SK-N-SH (cell line): Measurements from ENCODE around the gene DNAJC15. TPM values are rescaled to one million over a fixed set of nuclear protein-coding genes. Genes with fewer than 3 reads are reported as not detected.

ENCODE experiments used
- CTCF ChIA-PET: fragments of 300-600, 350-600 bp; formaldehyde crosslinking; extraction: SDS; loops from one replicate; lab custom pipeline; 2021; lab: Yijun Ruan, JAX
- POLR2A ChIA-PET: fragments of 350-600 bp; sonication (Branson Sonifier 250); formaldehyde crosslinking; extraction: SDS; loops from one replicate; lab custom pipeline; 2020; ENCODE audit warnings: antibody characterized with exemption, inconsistent platforms; lab: Yijun Ruan, JAX
- DNase-seq: peaks from one replicate; pipeline ENCODE4 v3.0.0; 2012
- H2AFZ ChIP-seq: fragments of 200-600 bp; sonication (generic); 2 replicates; pipeline ENCODE4 v1.8.1; 2016; ENCODE audit warnings: antibody characterized with exemption, mild to moderate bottlenecking, low read depth
- H3F3A ChIP-seq: fragments of 200-600 bp; sonication (generic); replicated peaks from 2 replicates; pipeline ENCODE3; 2016; ENCODE audit warnings: antibody characterized with exemption, mild to moderate bottlenecking; ENCODE audit not compliant: insufficient read depth
- H3K27ac ChIP-seq, 2 experiments: fragments of 200-500 bp in 1 of 2; fragments of 200-600 bp in 1 of 2; sonication (Bioruptor generic) in 1 of 2; sonication (generic), shearing (Covaris generic) in 1 of 2; 2 replicates each; pipeline versions ENCODE4 v1.5.1 to v1.6.1; 2014 to 2016; ENCODE audit warnings: low read depth in 2 of 2, inconsistent platforms in 1 of 2, low read length in 1 of 2, mild to moderate bottlenecking in 1 of 2, mixed read lengths in 1 of 2
- H3K27me3 ChIP-seq: fragments of 200-600 bp; sonication (generic), shearing (Covaris generic); 2 replicates; pipeline ENCODE4 v1.6.1; 2016; ENCODE audit warnings: mixed run types; ENCODE audit not compliant: insufficient read depth
- H3K36me3 ChIP-seq, 2 experiments: fragments of 200-500 bp in 1 of 2; fragments of 200-600 bp in 1 of 2; sonication (Bioruptor generic) in 1 of 2; sonication (generic) in 1 of 2; replicated peaks in 1 of 2; 2 replicates each; pipeline versions ENCODE3 to v1.5.1; 2014 to 2016; ENCODE audit warnings: low read length in 1 of 2, mild to moderate bottlenecking in 1 of 2; ENCODE audit not compliant: insufficient read depth in 2 of 2, control insufficient read depth in 1 of 2
- H3K4me1 ChIP-seq, 2 experiments: fragments of 200-500 bp in 1 of 2; fragments of 200-600 bp in 1 of 2; sonication (Bioruptor generic) in 1 of 2; sonication (generic), shearing (Covaris generic) in 1 of 2; 2 replicates each; pipeline versions ENCODE4 v1.5.1 to v1.6.1; 2014 to 2016; ENCODE audit warnings: low read depth in 1 of 2, low read length in 1 of 2, mixed run types in 1 of 2; ENCODE audit not compliant: insufficient read depth in 2 of 2, control insufficient read depth in 1 of 2
- H3K4me2 ChIP-seq: fragments of 200-600 bp; sonication (generic), shearing (Covaris generic); 2 replicates; pipeline ENCODE4 v1.6.1; 2017; ENCODE audit warnings: mixed run types
- H3K4me3 ChIP-seq, 2 experiments: fragments of 200-500 bp in 1 of 2; fragments of 200-600 bp in 1 of 2; sonication (Bioruptor generic) in 1 of 2; sonication (generic), shearing (Covaris generic) in 1 of 2; 2 replicates each; pipeline versions ENCODE4 v1.5.1 to v1.8.1; 2014 to 2016; ENCODE audit warnings: low read depth in 2 of 2, inconsistent platforms in 1 of 2, low read length in 1 of 2, mild to moderate bottlenecking in 1 of 2, mixed read lengths in 1 of 2, moderate library complexity in 1 of 2
- H3K79me2 ChIP-seq: fragments of 200-600 bp; sonication (generic); 2 replicates; pipeline ENCODE4 v1.8.1; 2017; ENCODE audit warnings: mild to moderate bottlenecking; ENCODE audit not compliant: insufficient read depth
- H3K9ac ChIP-seq: fragments of 200-600 bp; sonication (generic); 2 replicates; pipeline ENCODE4 v1.6.1; 2017; ENCODE audit warnings: mixed run types
- H3K9me2 ChIP-seq: fragments of 200-600 bp; sonication (generic); 2 replicates; pipeline ENCODE4 v1.6.1; 2017; ENCODE audit warnings: mixed run types
- H3K9me3 ChIP-seq: fragments of 200-600 bp; sonication (generic); 2 replicates; pipeline ENCODE4 v1.6.1; 2017; ENCODE audit warnings: mixed run types, mild to moderate bottlenecking, moderate library complexity
- H4K20me1 ChIP-seq: fragments of 200-600 bp; sonication (generic); 2 replicates; pipeline ENCODE4 v1.6.1; 2017; ENCODE audit warnings: mild to moderate bottlenecking, mixed run types; ENCODE audit not compliant: insufficient read depth
- CHD2 ChIP-seq: fragments of 150-350 bp; IDR thresholded peaks from 2 replicates; pipeline ENCODE4 v1.6.1; 2018; ENCODE audit warnings: low read length; ENCODE audit not compliant: partially characterized antibody
- EZH2phosphoT487 ChIP-seq: fragments of 200-600 bp; sonication (generic); IDR thresholded peaks from 2 replicates; pipeline ENCODE4 v1.6.1; 2017; ENCODE audit warnings: low read depth, mixed run types, mild to moderate bottlenecking, antibody characterized with exemption, moderate library complexity, borderline replicate concordance
- FOSL2 ChIP-seq: IDR thresholded peaks from 2 replicates; pipeline ENCODE4 v1.4.0; 2012; ENCODE audit warnings: low read depth, mild to moderate bottlenecking, moderate library complexity, borderline replicate concordance
- FOXM1 ChIP-seq: IDR thresholded peaks from 2 replicates; pipeline ENCODE4 v1.4.0; 2012; ENCODE audit warnings: low read depth, mild to moderate bottlenecking
- GABPA ChIP-seq: IDR thresholded peaks from 2 replicates; pipeline ENCODE4 v1.4.0; 2012; ENCODE audit warnings: low read depth, mild to moderate bottlenecking
- JUND ChIP-seq: IDR thresholded peaks from 2 replicates; pipeline ENCODE4 v1.4.0; 2012
- MXI1 ChIP-seq: IDR thresholded peaks from 2 replicates; pipeline ENCODE4 v1.6.1; 2012; ENCODE audit warnings: mild to moderate bottlenecking, low read depth, low read length, improper control_type of control experiment
- NFIC ChIP-seq: IDR thresholded peaks from 2 replicates; pipeline ENCODE4 v1.4.0; 2012; ENCODE audit warnings: borderline replicate concordance
- NRF1 ChIP-seq: IDR thresholded peaks from 2 replicates; pipeline ENCODE4 v1.6.1; 2012; ENCODE audit warnings: low read depth, mild to moderate bottlenecking, low read length
- POLR2AphosphoS5 ChIP-seq: IDR thresholded peaks from 2 replicates; pipeline ENCODE4 v1.6.1; 2012; ENCODE audit warnings: low read depth, low read length
- RAD21 ChIP-seq: IDR thresholded peaks from 2 replicates; pipeline ENCODE4 v1.6.1; 2012; ENCODE audit warnings: mild to moderate bottlenecking, low read length
- RCOR1 ChIP-seq: fragments of 150-350 bp; IDR thresholded peaks from 2 replicates; pipeline ENCODE4 v1.6.1; 2017; ENCODE audit warnings: antibody characterized with exemption, low read length
- RFX5 ChIP-seq: IDR thresholded peaks from 2 replicates; pipeline ENCODE4 v1.6.1; 2012; ENCODE audit warnings: mild to moderate bottlenecking, improper control_type of control experiment, low read length
- RXRA ChIP-seq: IDR thresholded peaks from 2 replicates; pipeline ENCODE4 v1.4.0; 2012; ENCODE audit warnings: low read depth, mild to moderate bottlenecking, borderline replicate concordance
- SIN3A ChIP-seq: IDR thresholded peaks from 2 replicates; pipeline ENCODE4 v1.6.1; 2012; ENCODE audit warnings: low read depth, mild to moderate bottlenecking, low read length, moderate library complexity, borderline replicate concordance
- TCF12 ChIP-seq: IDR thresholded peaks from 2 replicates; pipeline ENCODE4 v1.4.0; 2012
- TEAD4 ChIP-seq: IDR thresholded peaks from 2 replicates; pipeline ENCODE4 v1.4.0; 2012; ENCODE audit warnings: mild to moderate bottlenecking, borderline replicate concordance; ENCODE audit not compliant: insufficient read depth
- YY1 ChIP-seq: IDR thresholded peaks from 2 replicates; pipeline ENCODE4 v1.4.0; 2012; ENCODE audit warnings: low read depth, mild to moderate bottlenecking
- WGBS: methylation state at CpG from one replicate; pipeline ENCODE4 v1.1.6; 2017; ENCODE audit warnings: low lambda C conversion rate; 5-methylcytosine and 5-hydroxymethylcytosine counted together
- polyA plus RNA-seq, 3 experiments: library from polyadenylated mRNA; depleted of rRNA; stranded (reverse); fragments of >200 nt; gene quantifications; 2 replicates each; pipeline ENCODE4 v1.2.3, GENCODE V29; 2012
- TF ChIP-seq, protein P1 (sequence below): IDR thresholded peaks from 2 replicates; pipeline ENCODE4 v1.4.0; 2012; ENCODE audit warnings: low read depth
- TF ChIP-seq, protein P2 (sequence below): fragments of 150-350 bp; IDR thresholded peaks from 2 replicates; pipeline ENCODE4 v1.6.1; 2017; ENCODE audit warnings: antibody characterized with exemption, low read length, low read depth, borderline replicate concordance
- TF ChIP-seq, protein P3 (sequence below): fragments of 200-600 bp; sonication (generic); IDR thresholded peaks from 2 replicates; pipeline ENCODE4 v1.6.1; 2017; ENCODE audit warnings: antibody characterized with exemption, mild to moderate bottlenecking, moderate library complexity

Gene DNAJC15
- polyA plus RNA-seq, 1 of the 3 experiments (the other 2 are of a cell fraction) = 18.4 TPM

DNA sequence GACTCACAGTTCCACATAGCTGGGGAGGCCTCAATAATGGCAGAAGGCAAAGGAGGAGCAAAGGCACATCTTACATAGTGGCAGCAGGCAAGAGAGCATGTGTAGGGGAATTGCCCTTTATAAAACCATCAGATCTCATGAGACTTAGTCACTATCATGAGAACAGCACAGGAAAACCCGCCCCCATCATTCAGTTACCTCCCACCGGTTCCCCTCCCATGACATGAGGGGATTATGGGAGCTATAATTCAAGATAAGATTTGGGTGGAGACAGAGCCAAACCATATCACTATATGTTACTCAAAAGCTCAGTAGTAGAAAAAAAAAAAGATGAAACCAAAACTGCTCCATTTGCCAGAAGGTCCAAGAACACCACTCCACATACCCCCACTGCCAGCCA lies 58.5 kb downstream of the DNAJC15 start:
- Histone ChIP-seq H3K4me3 (no peak overlapping the region), H3K9me2 (no peaks in the 10 kb centered on the region), H3K27me3 (no peaks in the 10 kb centered on the region), H3K27ac (no peak overlapping the region), H4K20me1 (no peaks in the 10 kb centered on the region), H2AFZ (no peak overlapping the region), H3K4me2 (no peak overlapping the region), H3K9ac (no peak overlapping the region), H3K9me3 (no peaks in the 10 kb centered on the region), H3K79me2 (no peaks in the 10 kb centered on the region), H3K4me1 (peaks cover 0 to 3% of the 10 kb centered on the region in 2 experiments; a peak in 2 of 4 replicates)
- POLR2A ChIA-PET = no interaction called here
- CTCF ChIA-PET = interaction anchor here (2.1 to 2.6 kb wide), 3 partner anchors 30 to 723 kb away, joined by 5 to 10 read pairs (median 10); no protein-coding TSS in a partner anchor
- DNase-seq = no peak
- no peak for TF ChIP-seq FOSL2
- TF ChIP-seq CHD2 = no peak
- TF ChIP-seq POLR2AphosphoS5 = no peak
- no peak for TF ChIP-seq FOXM1
- TF ChIP-seq YY1 = no peak
- TF ChIP-seq, protein P1, sequence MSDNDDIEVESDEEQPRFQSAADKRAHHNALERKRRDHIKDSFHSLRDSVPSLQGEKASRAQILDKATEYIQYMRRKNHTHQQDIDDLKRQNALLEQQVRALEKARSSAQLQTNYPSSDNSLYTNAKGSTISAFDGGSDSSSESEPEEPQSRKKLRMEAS = no peak
- no peak for TF ChIP-seq RAD21
- TF ChIP-seq GABPA = no peak
- no peak for TF ChIP-seq NFIC
- TF ChIP-seq NRF1 = no peak
- TF ChIP-seq, all 33 proteins: peak for 0
- 95% methylated on average over 2 of the region's 2 CpGs for WGBS
- Histone ChIP-seq H3K36me3 (peaks cover 0 to 7% of the 10 kb centered on the region in 2 experiments), H3F3A (no peaks in the 10 kb centered on the region)

DNA sequence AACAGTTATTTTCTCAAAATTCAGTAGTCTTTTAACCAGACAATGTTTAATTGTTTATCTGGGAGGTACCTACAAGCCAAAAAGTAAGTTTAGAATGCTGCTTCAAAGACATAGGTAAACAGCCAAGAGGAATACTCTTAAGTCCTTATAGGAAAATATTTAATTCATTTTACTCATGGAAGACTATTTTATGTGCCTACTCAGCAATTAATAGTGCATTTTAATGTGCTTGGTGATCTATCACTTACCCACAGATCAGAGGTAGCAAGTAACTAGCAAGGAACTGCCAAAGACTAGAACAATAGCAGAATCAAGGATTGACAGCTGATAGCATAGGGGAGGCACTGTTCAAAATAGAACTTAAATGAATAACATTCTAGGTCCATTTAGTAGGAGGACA lies 60.4 kb downstream of the DNAJC15 start:
- Histone ChIP-seq H3K4me3 (no peak overlapping the region), H3K36me3 (peaks cover 0 to 3% of the 10 kb centered on the region in 2 experiments), H3K79me2 (no peaks in the 10 kb centered on the region), H3K4me1 (no peaks in the 10 kb centered on the region; a peak in 1 of 4 replicates), H3K27me3 (no peaks in the 10 kb centered on the region), H3F3A (no peaks in the 10 kb centered on the region), H4K20me1 (no peaks in the 10 kb centered on the region), H3K9me2 (no peaks in the 10 kb centered on the region), H2AFZ (no peak overlapping the region), H3K27ac (no peak overlapping the region), H3K9me3 (no peaks in the 10 kb centered on the region), H3K4me2 (no peak overlapping the region), H3K9ac (no peak overlapping the region)
- POLR2A ChIA-PET = no interaction called here
- no peak for DNase-seq
- TF ChIP-seq RCOR1 (no peak), YY1 (no peak), RXRA (no peak), EZH2phosphoT487 (no peak), MXI1 (no peak), NFIC (no peak), CHD2 (no peak), POLR2AphosphoS5 (no peak), SIN3A (no peak), JUND (no peak), RFX5 (no peak), TEAD4 (no peak), TCF12 (no peak)
- TF ChIP-seq, protein P1 = no peak
- TF ChIP-seq, protein P2, sequence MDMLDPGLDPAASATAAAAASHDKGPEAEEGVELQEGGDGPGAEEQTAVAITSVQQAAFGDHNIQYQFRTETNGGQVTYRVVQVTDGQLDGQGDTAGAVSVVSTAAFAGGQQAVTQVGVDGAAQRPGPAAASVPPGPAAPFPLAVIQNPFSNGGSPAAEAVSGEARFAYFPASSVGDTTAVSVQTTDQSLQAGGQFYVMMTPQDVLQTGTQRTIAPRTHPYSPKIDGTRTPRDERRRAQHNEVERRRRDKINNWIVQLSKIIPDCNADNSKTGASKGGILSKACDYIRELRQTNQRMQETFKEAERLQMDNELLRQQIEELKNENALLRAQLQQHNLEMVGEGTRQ = no peak
- TF ChIP-seq, protein P3, sequence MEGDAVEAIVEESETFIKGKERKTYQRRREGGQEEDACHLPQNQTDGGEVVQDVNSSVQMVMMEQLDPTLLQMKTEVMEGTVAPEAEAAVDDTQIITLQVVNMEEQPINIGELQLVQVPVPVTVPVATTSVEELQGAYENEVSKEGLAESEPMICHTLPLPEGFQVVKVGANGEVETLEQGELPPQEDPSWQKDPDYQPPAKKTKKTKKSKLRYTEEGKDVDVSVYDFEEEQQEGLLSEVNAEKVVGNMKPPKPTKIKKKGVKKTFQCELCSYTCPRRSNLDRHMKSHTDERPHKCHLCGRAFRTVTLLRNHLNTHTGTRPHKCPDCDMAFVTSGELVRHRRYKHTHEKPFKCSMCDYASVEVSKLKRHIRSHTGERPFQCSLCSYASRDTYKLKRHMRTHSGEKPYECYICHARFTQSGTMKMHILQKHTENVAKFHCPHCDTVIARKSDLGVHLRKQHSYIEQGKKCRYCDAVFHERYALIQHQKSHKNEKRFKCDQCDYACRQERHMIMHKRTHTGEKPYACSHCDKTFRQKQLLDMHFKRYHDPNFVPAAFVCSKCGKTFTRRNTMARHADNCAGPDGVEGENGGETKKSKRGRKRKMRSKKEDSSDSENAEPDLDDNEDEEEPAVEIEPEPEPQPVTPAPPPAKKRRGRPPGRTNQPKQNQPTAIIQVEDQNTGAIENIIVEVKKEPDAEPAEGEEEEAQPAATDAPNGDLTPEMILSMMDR = no peak
- CTCF ChIA-PET = interaction anchor here (0.9 to 4.1 kb wide), 11 partner anchors 9 to 721 kb away, joined by 3 to 36 read pairs (median 5); no protein-coding TSS in a partner anchor
